WERI-Rb-1 (cell line): ENCODE data around the gene NES.

Source experiments
- DNase-seq: peaks from one replicate; pipeline ENCODE4 v3.0.0-alpha.2; 2020
- H3K27ac ChIP-seq: fragments of 250-450 bp; sonication (Bioruptor Pico); 2 replicates; pipeline ENCODE4 v1.5.1; 2020; ENCODE audit warnings: mild to moderate bottlenecking, moderate library complexity
- H3K27me3 ChIP-seq: fragments of 250-450 bp; sonication (Bioruptor Pico); 2 replicates; pipeline ENCODE4 v1.5.1; 2021; ENCODE audit warnings: mild to moderate bottlenecking, low read depth, moderate library complexity; ENCODE audit not compliant: insufficient read depth, severe bottlenecking
- H3K36me3 ChIP-seq: fragments of 250-450 bp; sonication (Bioruptor Pico); 2 replicates; pipeline ENCODE4 v1.5.1; 2020; ENCODE audit warnings: mild to moderate bottlenecking, moderate library complexity
- H3K4me3 ChIP-seq: 2 replicates; pipeline ENCODE4 v1.5.1; 2011; ENCODE audit warnings: low read depth, mild to moderate bottlenecking, control low read depth, low read length
- H3K9me3 ChIP-seq: fragments of 250-450 bp; sonication (Bioruptor Pico); 2 replicates; pipeline ENCODE4 v1.5.1; 2021; ENCODE audit warnings: mild to moderate bottlenecking, moderate library complexity; ENCODE audit not compliant: severe bottlenecking
- CTCF ChIP-seq: IDR thresholded peaks from 2 replicates; pipeline ENCODE4 v1.5.1; 2011; ENCODE audit warnings: low read depth, mild to moderate bottlenecking, control low read depth, inconsistent platforms, low read length

The NES gene

DNA sequence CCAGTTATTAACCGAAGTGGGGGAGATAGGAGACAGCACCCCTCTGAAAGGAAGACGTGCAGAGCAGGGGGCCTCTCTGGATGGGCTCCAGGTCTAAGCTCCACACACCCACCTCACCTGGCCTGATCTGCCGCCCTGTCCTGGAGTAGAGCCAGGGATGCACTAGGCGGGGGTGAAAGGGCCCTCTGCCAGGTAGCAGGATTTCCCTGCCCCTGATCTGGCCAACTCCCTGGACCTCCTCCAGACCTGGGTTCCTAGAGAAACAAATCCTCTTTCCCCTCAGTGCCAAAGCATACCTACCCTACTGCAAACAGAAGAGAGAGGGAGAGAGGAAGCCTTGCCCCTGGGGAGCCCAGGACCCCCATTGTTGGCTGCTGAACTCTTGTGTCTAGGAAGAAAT is 26.1 kb upstream of the NES start:
- Histone ChIP-seq H3K9me3 (no peaks in the 10 kb centered on the region), H3K27me3 (no peaks in the 10 kb centered on the region), H3K27ac (peak overlapping the region; percentile 86), H3K36me3 (peaks cover 51% of the 10 kb centered on the region), H3K4me3 (peak overlapping the region; percentile 74)
- TF ChIP-seq CTCF, result no peak
- no peak for DNase-seq

- TF ChIP-seq CTCF, result no peak
- no peak overlapping the region for H3K4me3 ChIP-seq
- H3K36me3 ChIP-seq, result peaks cover 58% of the 10 kb centered on the region
- no peaks in the 10 kb centered on the region for H3K27me3 ChIP-seq
- DNase-seq, result peak; percentile 77
- no peaks in the 10 kb centered on the region for H3K9me3 ChIP-seq
- H3K27ac ChIP-seq, result peak overlapping the region; percentile 59
Measured at GRCh38 chr1:156700736-156701531, 23.7 kb upstream of the NES start.

- peaks cover 55% of the 10 kb centered on the region for H3K36me3 ChIP-seq
Measured at GRCh38 chr1:156698995-156699394, 21.8 kb upstream of the NES start.

GRCh38 chr1:156697481-156697880 is 20.3 kb upstream of the NES start:
- no peak for TF ChIP-seq CTCF
- no peaks in the 10 kb centered on the region for H3K27me3 ChIP-seq
- H3K27ac ChIP-seq, result peak overlapping the region; percentile 71
- H3K36me3 ChIP-seq, result peaks cover 48% of the 10 kb centered on the region
- no peak overlapping the region for H3K4me3 ChIP-seq
- no peaks in the 10 kb centered on the region for H3K9me3 ChIP-seq
- DNase-seq, result peak; percentile 97

More at GRCh38 chr1:156698995-156699394, 21.8 kb upstream of the NES start:
- Histone ChIP-seq H3K9me3 (no peaks in the 10 kb centered on the region), H3K27me3 (no peaks in the 10 kb centered on the region), H3K27ac (no peak overlapping the region; the same call in 1 of the 2 replicates), H3K4me3 (no peak overlapping the region)
- no peak for DNase-seq
- no peak for TF ChIP-seq CTCF

DNA sequence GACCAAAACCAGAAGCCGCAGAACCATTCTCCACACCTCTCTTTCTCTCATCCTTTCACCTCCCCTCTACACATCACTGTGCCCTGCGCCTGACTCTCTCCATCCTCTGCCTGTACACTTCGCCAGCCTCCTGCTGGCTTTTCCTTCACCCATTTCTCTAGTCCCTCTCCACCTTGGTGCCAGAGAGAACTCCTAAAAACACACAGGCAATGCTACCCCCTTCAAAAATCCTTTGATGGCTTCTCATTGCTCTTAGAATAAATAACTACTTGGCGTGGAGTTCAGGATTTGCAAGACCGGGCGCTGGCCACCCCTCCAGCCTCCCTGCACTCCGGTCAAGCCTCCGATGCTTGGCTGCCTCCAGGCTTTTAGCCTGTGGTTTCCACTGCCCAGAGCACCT is 19.5 kb upstream of the NES start:
- H3K9me3 ChIP-seq, result no peaks in the 10 kb centered on the region
- no peaks in the 10 kb centered on the region for H3K27me3 ChIP-seq
- TF ChIP-seq CTCF, result no peak
- H3K4me3 ChIP-seq, result no peak overlapping the region
- H3K36me3 ChIP-seq, result peaks cover 41% of the 10 kb centered on the region
- DNase-seq, result no peak
- peak overlapping the region; percentile 71 for H3K27ac ChIP-seq

GRCh38 chr1:156694690-156694962 is 17.4 kb upstream of the NES start:
- Histone ChIP-seq H3K27me3 (no peaks in the 10 kb centered on the region), H3K27ac (peak overlapping the region; percentile 82), H3K4me3 (no peak overlapping the region), H3K36me3 (peaks cover 19% of the 10 kb centered on the region), H3K9me3 (no peaks in the 10 kb centered on the region)
- TF ChIP-seq CTCF, result no peak
- DNase-seq, result no peak
